NCI-H345 (cell line): ENCODE measurements around the gene MYBPC2.
A peak's percentile ranks its signal among the peaks of the same experiment; 100 is the strongest.
"Not testable (repeated sequence)": the region's sequence is repeated elsewhere in the genome, so short reads cannot be mapped to it uniquely, and the experiment has no call there.

Experiments used
- DNase-seq: peaks from one replicate; lab custom pipeline; 2025; lab: John Stamatoyannopoulos, UW

The MYBPC2 gene

GRCh38 chr19:50428772-50429463 lies 3.8 kb upstream of the MYBPC2 start:
- no peak for DNase-seq

- DNase-seq, result no peak
Observed at GRCh38 chr19:50430888-50431342, 1.8 kb upstream of the MYBPC2 start.

- DNase-seq, result peak; percentile 81
Observed at GRCh38 chr19:50431343-50432220, 1.1 kb upstream of the MYBPC2 start.

GRCh38 chr19:50433201-50434180 lies 799 bp downstream of the MYBPC2 start:
- DNase-seq, result no peak

- DNase-seq, result peak; percentile 40
Observed at GRCh38 chr19:50434525-50434924, 1.8 kb downstream of the MYBPC2 start.

GRCh38 chr19:50435221-50435620 lies 2.5 kb downstream of the MYBPC2 start:
- no peak for DNase-seq

- DNase-seq, result no peak
Observed at GRCh38 chr19:50435627-50436026, 2.9 kb downstream of the MYBPC2 start.

- no peak for DNase-seq
Observed at GRCh38 chr19:50437862-50438449, 5.3 kb downstream of the MYBPC2 start.

- DNase-seq, result not testable (repeated sequence)
Observed at GRCh38 chr19:50439130-50439529, 6.4 kb downstream of the MYBPC2 start.

- no peak for DNase-seq
Observed at GRCh38 chr19:50444059-50444458, 11.4 kb downstream of the MYBPC2 start.

GRCh38 chr19:50447053-50447452 lies 14.4 kb downstream of the MYBPC2 start:
- no peak for DNase-seq

GRCh38 chr19:50447750-50448149 lies 15.1 kb downstream of the MYBPC2 start:
- no peak for DNase-seq

GRCh38 chr19:50449236-50449899 lies 16.7 kb downstream of the MYBPC2 start:
- DNase-seq, result no peak

GRCh38 chr19:50450369-50451222 lies 17.9 kb downstream of the MYBPC2 start:
- DNase-seq, result no peak

GRCh38 chr19:50451223-50451534 lies 18.5 kb downstream of the MYBPC2 start:
- DNase-seq, result no peak

GRCh38 chr19:50453243-50453642 lies 20.6 kb downstream of the MYBPC2 start:
- no peak for DNase-seq

- DNase-seq, result no peak
Observed at GRCh38 chr19:50455992-50456391, 23.3 kb downstream of the MYBPC2 start.

- no peak for DNase-seq
Observed at GRCh38 chr19:50457300-50457699, 24.6 kb downstream of the MYBPC2 start.

GRCh38 chr19:50458396-50459066 lies 25.8 kb downstream of the MYBPC2 start:
- DNase-seq, result no peak

GRCh38 chr19:50459067-50459456 lies 26.4 kb downstream of the MYBPC2 start:
- no peak for DNase-seq
